ENCODE results near the gene KRT76. TPM values are rescaled to one million over a fixed set of nuclear protein-coding genes. Genes with fewer than 3 reads are reported as not detected.

KRT76 gene
- total and polyA plus RNA-seq, 2 experiments from 2014 or later = not detected

- no peak for TF ChIP-seq ZNF462 (CRISPR knock-in tag; IDR thresholded peaks at IDR 0.05)
- TF ChIP-seq STAT1 (IDR thresholded peaks at IDR 0.05; ENCODE audit: unreplicated experiment) = no peak
- TF ChIP-seq POLR2AphosphoS5 (IDR thresholded peaks at IDR 0.05; ENCODE audit: low read depth) = no peak
- no peak for TF ChIP-seq ZNF331 (CRISPR knock-in tag; IDR thresholded peaks at IDR 0.05; ENCODE audit: low read depth)
- TF ChIP-seq REST (IDR thresholded peaks at IDR 0.05; ENCODE audit: unreplicated experiment) = no peak
- TF ChIP-seq, protein P1, sequence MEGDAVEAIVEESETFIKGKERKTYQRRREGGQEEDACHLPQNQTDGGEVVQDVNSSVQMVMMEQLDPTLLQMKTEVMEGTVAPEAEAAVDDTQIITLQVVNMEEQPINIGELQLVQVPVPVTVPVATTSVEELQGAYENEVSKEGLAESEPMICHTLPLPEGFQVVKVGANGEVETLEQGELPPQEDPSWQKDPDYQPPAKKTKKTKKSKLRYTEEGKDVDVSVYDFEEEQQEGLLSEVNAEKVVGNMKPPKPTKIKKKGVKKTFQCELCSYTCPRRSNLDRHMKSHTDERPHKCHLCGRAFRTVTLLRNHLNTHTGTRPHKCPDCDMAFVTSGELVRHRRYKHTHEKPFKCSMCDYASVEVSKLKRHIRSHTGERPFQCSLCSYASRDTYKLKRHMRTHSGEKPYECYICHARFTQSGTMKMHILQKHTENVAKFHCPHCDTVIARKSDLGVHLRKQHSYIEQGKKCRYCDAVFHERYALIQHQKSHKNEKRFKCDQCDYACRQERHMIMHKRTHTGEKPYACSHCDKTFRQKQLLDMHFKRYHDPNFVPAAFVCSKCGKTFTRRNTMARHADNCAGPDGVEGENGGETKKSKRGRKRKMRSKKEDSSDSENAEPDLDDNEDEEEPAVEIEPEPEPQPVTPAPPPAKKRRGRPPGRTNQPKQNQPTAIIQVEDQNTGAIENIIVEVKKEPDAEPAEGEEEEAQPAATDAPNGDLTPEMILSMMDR (conservative IDR thresholded peaks at IDR 0.05; ENCODE audit: low read depth in 2 of 2) = no peak
- TF ChIP-seq CREB1 (CRISPR knock-in tag; IDR thresholded peaks at IDR 0.05; ENCODE audit: low read depth) = no peak
- Histone ChIP-seq H3K27ac (ENCODE audit: low read depth) (no peak overlapping the region), H2AFZ (no peak overlapping the region), H3K36me3 (ENCODE audit: insufficient read depth) (no peaks in the 10 kb centered on the region; the same call in 1 of the 2 replicates), H3K9me2 (ENCODE audit: insufficient read depth) (0 out of 2 replicates have a peak, but pooled peaks cover 5% of the 10 kb centered on the region), H3K4me2 (no peak overlapping the region), H3K4me1 (ENCODE audit: insufficient read depth) (no peaks in the 10 kb centered on the region), H4K20me1 (replicated peaks; ENCODE audit: insufficient read depth) (no peaks in the 10 kb centered on the region), H3K4me3 (no peak overlapping the region), H3K79me2 (replicated peaks; ENCODE audit: insufficient read depth) (no peaks in the 10 kb centered on the region), H3F3A (replicated peaks; ENCODE audit: low read depth) (no peaks in the 10 kb centered on the region), H3K27me3 (ENCODE audit: insufficient read depth) (no peaks in the 10 kb centered on the region)
- peaks cover 28% of the 10 kb centered on the region for H3K9me3 Mint-ChIP-seq
- H3K4me3 Mint-ChIP-seq = no peak overlapping the region
- H3K36me3 Mint-ChIP-seq (ENCODE audit: low read depth) = peaks cover 5% of the 10 kb centered on the region
- peaks cover 9% of the 10 kb centered on the region for H3K27me3 Mint-ChIP-seq (ENCODE audit: insufficient read depth, low read depth, poor library complexity)
- no peak for ATAC-seq
- H3K4me1 Mint-ChIP-seq = no peaks in the 10 kb centered on the region
- no peak overlapping the region for H3K27ac Mint-ChIP-seq
- DNase-seq (ENCODE audit: low spot score) = no peak
Measured at GRCh38 chr12:52757449-52758176, 19.5 kb downstream of the KRT76 start.

Measured in GM23338 (cell line).